GM19043 (cell line): ENCODE data around the gene EIF2B4.
"Not testable (repeated sequence)": the region's sequence is repeated elsewhere in the genome, so short reads cannot be mapped to it uniquely, and the experiment has no call there.

Source experiments
- ATAC-seq: cut with Tn5 transposase; IDR thresholded peaks from one replicate; pipeline ENCODE4 v1.9.1; 2021; ENCODE audit warnings: low read depth; ENCODE audit not compliant: unreplicated experiment

Gene EIF2B4

DNA sequence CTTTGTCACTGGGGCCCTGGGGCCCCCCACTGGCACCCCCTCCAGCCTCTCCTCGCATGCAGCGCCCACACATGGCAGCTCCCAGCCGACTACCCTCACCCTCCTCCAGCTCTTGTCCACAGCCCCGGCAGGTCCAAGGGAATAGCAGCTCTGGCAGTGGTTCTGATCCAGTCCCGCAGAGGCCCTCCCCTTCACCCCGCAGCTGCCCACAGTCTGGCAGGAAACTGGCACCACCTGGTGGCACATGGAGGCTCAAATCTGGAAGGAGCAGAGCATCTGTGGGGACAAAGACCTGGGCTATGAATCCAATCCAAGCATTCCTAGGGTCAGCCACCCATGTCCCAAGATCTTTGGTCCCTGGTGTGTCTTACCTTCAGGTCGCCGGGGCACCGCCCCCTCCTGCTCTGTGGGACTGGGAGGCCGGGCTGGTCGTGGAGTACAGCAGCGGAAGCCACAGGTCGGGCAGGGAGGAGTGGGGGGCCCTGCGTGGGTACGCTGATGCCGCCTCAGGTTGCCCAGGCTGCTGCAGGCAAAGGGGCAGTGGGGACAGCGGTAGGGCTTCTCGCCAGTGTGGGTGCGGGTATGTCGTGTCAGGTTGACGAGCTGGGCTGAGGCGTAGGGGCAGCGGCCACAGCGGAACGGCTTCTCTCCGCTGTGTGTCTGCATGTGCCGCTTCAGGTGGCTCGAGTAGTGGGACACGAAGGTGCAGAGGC is 8.1 kb upstream of the EIF2B4 start:
- no peak for ATAC-seq

DNA sequence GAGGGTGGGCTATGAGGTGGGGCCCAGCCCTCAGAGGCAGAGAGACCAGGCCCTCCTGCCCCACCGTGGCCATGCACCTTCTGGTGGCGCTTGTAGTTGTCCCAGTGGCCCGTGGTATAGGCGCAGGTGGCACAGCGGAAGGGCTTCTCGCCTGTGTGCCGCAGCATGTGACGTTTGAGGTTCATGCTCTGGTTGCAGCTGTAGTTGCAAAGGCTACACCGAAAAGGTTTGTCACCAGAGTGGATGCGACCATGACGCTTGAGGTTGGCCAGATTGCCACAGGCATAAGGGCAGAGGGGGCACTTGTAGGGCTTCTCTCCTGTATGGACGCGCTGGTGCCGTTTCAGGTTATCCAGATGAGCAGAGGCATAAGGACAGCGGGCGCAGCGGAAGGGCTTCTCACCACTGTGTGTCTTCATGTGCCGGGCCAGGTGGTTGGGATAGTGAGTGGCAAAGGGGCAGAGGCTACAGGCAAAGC is 7.5 kb upstream of the EIF2B4 start:
- ATAC-seq: no peak

DNA sequence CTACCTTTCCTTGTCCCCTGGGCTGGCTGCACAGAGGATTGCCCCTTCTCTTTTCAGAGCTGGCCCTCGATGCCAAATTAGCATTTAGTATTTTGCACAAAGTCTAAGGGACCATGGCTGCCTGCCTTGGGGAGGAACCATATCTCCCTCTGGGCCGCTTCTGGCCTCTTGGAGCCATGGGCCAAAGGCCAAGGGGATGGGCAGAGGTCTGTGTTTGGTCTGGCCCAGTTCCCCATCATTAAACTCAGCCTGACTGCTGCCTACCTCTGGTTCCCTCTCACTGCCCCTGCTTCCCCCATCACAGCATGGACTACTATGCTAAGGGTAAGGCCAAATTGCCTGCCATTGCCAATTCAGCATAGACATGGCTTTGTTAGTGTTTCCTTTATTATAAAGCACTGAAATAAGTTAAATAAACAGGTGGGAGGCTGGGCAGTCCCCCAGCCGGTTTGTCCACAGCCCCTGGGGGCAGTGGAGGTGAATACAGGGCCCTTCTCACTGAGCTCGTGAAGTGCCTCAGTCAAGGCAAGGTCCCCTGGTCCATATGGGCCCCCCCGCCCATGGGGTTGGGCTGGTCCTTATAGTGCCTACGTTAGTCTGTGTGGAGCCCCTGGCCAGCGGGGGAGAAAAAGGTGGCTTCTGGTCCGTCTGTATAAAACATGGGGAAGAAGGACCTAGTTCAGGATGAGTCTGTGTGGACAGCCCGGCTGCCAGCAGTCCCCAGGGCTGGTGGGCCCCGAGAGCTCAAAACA is 6.9 kb upstream of the EIF2B4 start:
- ATAC-seq: no peak

DNA sequence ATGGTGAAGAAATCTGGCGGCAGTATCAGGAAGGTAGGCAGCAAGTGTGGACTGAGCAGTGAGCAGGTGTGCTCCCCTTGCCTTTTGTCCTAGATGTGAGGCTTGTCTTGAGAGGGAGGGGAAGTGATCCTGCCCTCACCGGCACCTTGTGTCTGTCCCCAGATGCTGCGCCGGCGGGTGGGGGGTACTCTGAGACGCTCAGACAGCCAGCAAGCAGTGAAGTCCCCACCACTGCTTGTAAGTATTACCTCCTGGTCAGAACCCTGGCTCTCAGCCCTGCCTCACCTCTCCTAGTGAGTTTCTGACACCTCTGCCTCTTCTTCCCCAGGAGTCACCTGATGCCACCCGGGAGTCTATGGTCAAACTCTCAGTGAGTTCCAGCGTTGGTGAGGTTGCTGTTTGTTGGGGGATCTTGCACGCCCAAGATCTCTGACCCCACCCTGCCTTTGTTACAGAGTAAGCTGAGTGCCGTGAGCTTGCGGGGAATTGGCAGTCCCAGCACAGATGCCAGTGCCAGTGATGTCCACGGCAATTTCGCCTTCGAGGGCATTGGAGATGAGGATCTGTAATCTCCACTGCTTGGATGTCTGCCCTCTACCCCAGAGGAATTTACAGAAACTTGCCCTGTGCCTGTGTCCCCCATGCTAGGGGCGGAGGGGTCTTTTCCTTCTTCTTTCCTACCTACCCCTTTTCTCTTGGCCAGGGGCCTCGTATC is 6.2 kb upstream of the EIF2B4 start:
- no peak for ATAC-seq

DNA sequence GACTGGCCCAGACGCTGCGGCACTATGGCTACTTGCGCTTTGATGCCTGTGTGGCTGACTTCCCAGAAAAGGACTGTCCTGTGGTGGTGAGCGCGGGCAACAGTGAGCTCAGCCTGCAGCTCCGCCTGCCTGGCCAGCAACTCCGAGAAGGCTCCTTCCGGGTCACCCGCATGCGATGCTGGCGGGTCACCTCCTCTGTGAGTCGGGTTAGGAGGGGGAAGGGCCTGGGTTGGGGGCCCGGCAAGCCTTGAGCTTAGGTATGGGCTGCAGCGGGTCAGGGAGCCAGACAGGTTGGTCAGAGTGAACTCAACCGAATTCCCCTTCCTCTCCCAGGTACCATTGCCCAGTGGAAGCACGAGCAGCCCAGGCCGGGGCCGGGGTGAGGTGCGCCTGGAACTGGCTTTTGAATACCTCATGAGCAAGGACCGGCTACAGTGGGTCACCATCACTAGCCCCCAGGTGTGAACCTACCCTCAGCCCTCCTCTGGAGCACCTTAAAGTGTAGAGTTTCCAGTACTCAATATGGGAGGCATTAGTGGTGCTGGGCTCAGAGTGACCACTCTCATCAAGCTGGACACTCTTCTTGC is 5.5 kb upstream of the EIF2B4 start:
- no peak for ATAC-seq

DNA sequence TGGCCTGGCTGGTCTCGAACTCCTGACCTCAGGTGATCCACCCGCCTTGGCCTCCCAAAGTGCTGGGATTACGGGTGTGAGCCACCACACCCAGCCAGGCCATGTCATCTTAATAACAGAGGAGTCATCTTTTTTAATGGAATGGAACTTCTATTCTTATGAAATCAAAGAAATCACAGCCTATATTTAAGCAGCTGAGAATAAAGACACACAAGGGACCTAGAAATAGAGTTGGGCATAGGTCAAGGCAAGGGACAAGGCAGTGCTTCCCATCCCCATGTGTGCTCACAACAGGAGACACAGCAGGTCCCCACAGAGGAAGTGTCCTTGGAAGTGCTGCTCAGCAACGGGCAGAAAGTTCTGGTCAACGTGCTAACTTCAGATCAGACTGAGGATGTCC is 3.4 kb upstream of the EIF2B4 start:
- no peak for ATAC-seq

DNA sequence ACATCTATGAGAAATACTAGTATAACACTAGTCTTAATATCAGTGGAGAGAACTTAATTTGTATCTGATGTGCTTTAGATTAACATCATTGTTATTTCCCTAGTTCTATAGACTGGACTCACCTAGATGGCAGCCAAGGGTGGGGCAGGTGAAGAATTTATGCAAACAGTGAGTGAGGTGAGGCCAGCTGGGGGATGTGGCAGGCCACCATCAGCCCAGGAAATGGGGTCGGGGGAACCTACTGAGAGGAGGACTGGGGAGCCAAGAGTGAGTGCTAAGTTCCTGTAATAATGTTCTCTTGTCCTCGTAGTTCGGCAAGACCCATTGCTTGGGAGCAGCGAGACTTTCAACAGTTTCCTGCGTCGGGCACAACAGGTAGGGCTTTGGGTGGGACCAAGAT is 2.8 kb upstream of the EIF2B4 start:
- ATAC-seq: no peak

DNA sequence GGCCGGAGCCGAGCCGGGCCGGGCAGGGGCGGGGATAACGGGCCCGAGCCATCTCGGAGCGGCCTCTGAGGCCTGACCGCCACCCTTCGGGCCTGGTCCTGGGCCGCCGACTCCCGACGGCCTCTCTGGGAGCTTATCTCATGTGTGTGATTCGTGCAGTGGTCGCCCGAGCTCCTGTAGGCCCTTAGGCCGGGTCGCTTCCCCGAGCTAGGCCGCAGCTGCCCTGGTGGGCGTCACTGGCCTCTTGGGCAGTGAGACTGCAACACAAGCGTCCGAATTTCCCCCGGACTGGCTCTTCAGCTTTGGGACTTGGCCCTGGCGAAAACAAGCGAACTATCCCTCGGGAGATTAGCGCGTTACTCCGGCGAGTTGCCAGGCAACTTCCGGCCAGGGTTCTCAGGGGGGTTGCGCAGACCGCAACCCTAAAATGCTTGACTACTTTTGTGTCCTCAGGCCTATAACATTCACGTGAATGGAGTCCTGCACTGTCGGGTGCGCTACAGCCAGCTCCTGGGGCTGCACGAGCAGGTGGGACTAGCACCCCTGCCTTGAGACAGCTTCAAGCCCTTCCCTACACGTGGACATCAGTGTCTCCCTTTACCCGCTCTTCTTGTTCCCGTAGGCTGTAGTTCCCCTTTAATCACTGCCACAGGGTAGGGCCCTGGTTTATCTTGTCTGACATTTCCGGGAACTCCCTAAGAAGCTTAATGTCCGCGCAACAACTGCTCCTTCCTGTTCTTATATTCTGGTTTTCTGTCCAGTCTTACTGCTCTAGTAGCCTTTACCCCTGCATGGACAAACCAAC is 880 bp upstream of the EIF2B4 start:
- ATAC-seq: peak; percentile 16

DNA sequence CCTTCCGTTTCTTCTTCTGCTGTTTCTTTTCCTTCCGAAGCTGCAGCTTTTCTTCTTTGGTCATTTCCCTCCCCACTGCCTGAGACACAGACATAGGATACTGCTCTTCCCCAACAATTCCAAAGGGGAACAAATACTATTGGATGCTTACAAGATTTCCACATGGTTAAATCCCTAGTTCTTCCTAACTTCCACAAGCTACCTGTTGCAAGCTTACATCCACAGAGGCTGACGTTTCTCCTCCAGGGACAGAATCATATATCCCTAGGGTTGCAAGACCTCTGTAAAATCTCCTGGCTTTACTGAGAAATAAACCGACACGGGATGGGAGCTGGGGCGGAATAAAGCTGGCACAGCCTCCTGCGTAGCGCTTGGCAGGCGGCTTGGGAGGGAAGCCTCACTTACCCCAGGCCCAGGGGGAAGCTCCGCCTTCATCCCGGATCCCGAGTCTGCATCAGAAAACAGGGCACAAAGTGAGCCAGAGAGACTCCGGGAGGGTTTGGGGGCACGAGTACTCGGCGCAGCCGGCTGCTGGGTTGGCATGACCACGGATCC is 590 bp downstream of the EIF2B4 start:
- ATAC-seq: no peak

DNA sequence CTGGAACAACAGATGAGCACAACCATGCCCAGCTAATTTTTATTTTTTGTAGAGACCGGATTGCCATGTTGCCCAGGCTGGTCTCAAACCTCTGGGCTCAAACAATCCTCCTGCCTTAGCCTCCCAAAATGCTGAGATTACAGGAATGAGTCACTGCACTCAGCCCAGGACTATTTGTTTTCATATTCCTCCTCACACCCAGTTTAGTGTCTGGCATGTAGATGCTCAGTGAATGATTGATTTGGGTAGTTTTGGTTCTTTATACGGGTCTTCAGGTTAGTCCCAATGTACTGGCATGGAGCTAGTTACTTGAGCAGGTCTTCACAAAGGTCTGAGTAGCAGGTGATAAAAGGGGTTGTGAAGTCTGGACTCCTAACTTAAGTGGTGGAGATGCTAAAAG is 6.2 kb downstream of the EIF2B4 start:
- ATAC-seq: no peak

DNA sequence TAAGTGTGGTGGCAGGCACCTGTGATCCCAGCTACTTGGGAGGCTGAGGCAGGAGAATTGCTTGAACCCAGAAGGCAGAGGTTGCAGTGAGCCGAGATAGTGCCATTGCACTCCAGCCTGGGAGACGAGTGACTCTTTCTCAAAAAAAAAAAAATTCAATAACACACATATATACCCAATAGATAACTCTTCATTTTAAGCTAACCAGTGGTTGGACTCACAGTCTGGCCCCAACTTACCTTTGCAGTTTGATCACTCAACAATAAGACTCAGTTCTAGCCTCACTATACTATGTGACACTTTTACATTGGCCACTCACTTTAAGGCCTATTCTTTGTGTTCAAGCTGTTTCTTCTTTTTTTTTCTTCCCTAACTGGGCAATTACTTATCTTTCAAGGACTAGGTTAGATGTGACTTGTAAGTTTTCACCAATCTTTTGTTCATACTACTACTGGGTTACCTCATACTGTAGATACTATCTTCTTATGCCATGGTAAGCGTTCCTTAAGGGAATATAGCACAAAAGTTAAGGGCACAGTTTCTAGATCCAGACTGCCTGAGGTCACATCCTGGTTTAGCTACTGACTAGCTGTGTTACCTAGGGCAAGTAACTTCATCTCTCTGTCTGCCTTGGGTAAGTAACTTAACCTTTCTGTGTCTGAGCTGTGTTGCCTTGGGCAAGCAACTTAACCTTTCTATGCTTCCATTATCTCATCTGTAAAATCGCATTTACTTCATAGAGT is 7.3 kb downstream of the EIF2B4 start:
- ATAC-seq: no peak

DNA sequence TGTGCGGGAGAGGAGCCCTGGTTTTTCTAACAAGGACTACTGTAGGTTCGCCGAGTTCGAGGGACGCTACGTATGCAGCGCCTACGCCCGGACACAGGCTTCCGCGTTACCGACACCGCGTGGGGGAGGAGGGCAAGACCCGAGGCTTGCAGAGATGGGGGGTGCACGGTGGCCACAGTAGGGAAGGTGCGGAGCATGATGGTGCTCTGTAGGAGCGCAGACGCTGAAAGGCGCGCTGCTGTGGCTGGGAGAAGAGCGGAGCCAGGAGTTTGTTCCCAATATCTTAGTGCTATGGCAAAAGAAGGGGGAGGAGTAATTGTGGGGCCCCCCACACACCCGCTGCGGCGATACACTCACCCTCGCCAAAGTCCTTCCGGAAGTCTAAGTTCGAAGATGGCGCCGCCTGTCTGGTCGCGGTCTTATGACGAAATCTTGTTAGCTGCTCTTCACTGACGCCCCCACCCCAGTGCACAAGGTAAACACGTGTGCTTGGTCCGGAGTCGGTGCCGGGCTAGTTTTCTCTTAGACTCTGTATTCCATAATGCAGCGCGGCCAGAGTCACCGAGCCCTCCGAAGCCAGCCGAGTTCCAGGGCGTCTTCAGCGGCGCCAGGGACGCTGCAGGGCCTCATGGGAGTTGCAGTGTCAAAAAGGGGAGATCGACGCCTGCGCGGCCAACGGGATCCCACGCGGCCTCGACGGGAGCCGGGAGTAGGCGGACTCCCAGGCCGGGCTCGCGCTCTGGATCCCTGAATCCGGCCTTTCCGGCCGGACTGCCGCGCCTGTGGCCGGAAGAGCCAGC is 13.6 kb downstream of the EIF2B4 start, which contains the start of gene GTF3C2:
Gene GTF3C2 (minus strand): TSS at position 383 of the 800 bp plus-strand sequence. CDS start 13,210 bp downstream, outside the sequence.
- ATAC-seq: peak; percentile 76

DNA sequence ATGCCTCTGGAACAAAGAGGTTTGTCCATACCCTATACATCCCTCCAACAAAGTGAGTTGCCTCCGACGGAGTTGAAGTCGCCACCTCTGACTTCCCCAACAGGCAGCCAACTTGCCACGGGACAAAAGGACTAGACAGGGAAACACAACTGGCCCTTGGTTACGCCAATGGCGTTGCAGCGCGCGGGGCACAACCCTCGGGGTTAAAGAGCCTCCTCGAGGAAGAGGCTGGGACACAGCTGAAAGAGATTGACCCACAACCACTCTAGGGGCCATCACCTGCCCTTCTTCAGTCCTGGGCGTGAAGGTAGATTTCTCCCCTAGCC is 14.1 kb downstream of the EIF2B4 start:
- ATAC-seq: peak; percentile 15

DNA sequence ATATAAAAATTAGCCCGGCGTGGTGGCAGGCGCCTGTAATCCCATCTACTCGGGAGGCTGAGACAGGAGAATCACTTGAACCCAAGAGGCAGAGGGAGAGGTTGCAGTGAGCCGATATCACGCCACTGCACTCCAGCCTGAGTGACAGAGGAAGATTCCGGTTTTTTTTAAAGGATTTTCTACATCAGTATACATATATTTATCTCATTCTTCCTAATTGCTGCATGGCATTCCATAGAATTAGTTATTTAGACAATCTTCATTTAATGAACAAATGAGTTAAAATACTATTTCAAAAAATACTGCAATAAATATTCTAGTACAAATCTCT is 15.6 kb downstream of the EIF2B4 start:
- no peak for ATAC-seq

DNA sequence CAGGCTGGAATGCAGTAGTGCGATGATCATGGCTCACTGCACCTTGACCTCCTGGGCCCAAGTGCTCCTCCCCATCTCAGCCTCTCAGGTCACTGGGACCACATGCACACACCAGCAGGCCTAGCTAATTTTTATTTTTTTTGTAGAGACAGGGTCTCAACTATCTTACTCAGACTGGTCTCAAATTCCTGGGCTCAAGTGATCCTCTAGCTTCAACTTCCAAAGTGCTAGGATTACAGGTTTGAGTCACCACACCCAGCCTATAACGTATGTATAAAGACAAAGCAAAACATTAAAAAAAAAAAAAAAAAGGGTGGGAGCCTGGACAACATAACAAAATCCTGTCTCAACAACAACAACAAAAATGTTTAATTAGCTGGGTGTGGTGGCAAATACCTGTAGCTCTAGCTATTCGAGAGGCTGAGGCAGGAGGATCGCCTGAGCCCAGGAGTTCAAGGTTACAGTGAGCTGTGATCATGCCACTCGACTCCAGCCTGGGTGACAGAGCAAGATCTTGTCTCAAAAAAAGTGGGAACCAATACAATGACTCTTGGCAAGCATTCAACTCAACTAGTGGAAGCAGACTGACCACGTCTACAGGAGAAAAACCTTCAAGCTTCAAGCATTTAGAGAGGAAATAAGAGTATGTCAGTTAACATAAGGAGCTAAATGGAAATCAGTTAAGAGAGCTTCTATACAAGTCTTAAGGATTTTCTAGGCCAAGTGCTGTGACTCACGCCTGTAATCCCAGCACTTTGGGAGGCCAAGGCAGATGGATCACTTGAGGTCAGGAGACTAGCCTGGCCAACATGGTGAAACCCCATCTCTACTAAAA is 16.2 kb downstream of the EIF2B4 start:
- ATAC-seq: no peak

DNA sequence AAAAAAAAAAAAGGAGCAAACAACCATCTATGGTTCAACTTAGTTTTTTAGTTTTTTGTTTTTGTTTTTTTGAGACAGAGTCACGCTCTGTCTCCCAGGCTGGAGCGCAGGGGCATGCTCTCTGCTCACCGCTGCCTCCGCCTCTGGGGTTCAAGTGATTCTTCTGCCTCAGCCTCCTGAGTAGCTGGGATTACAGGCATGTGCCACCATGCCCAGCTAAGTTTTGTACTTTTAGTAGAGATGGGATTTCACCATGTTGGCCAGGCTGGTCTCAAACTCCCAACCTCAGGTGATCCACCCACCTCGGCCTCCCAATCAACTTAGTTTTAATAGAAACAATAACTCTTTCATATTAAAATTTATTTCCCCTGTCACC is 16.8 kb downstream of the EIF2B4 start:
- not testable (repeated sequence) for ATAC-seq

DNA sequence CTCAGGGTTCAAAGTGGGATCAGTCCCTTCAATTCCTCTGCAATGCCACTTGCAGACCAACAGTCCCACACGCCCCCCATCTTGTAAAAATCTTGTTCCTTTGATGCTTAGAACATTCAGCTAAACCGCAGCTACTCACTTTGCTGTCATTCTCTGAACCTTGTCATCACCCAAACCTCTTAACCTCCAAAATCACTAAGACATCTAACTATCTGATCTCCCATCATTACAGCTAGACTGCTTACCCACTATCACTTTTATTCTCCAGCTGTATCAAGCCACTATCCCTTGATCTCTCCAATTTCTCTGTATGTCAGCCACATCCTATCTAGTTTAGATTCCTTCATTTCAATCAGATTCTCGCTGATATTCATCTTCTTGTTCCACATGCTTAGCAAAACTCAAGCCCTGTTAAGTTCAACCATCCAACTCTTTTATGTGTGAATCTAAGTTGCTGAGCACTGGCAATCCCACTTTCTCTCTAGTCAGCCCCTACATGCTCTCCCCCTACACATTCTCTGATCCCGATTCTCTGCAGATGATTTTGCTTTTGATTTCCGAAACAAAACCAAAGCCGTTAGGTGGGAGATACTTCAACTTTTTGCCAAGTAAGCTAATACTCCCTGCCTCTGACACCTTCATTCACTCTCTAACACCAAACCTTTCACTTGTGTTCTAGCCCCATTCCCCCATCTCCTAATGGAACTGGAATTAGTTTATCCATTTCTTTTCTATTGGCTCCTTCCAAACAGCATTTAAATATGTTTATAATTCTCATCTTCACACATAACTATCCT is 18.1 kb downstream of the EIF2B4 start:
- ATAC-seq: no peak
